RPMI7951 (cell line): ENCODE measurements around the gene STX1A. TPM values are rescaled to one million over a fixed set of nuclear protein-coding genes. Genes with fewer than 3 reads are reported as not detected.

Experiments used
- DNase-seq: peaks from one replicate; pipeline ENCODE4 v3.0.0-alpha.2; 2012; ENCODE audit warnings: low read depth
- total RNA-seq: library from RNA; depleted of rRNA; stranded (reverse); fragments of >200 nt; shearing (Covaris generic); gene quantifications from 2 replicates; pipeline ENCODE4 v1.2.3, GENCODE V29; 2014; rRNA removed

STX1A gene
- total RNA-seq, 1 experiment from 2014 or later = 36.4 TPM

GRCh38 chr7:73649576-73649975 is 69.9 kb downstream of the STX1A start:
- no peak for DNase-seq

Other genes with a start within 250 kb of the STX1A start
- 54.2 and 60.4 TPM in 2 replicates for gene BAZ1B, start 197.4 kb downstream of the STX1A start, total RNA-seq
- 32.8 and 33.1 TPM in 2 replicates for gene BCL7B, start 162.0 kb downstream of the STX1A start, total RNA-seq
- gene TBL2, start 141.1 kb downstream of the STX1A start, total RNA-seq = 78.9 and 88.3 TPM in 2 replicates
- gene MLXIPL, start 95.1 kb downstream of the STX1A start, total RNA-seq = not detected in 2 replicates
- gene VPS37D, start 51.8 kb downstream of the STX1A start, total RNA-seq = 2.0 and 2.1 TPM in 2 replicates
- 2.3 and 2.5 TPM in 2 replicates for gene DNAJC30, start 36.2 kb downstream of the STX1A start, total RNA-seq
- 54.5 and 55.3 TPM in 2 replicates for gene BUD23, start 36.1 kb downstream of the STX1A start, total RNA-seq
- gene ABHD11, start 19.1 kb upstream of the STX1A start, total RNA-seq = 19.8 and 20.7 TPM in 2 replicates
- gene CLDN3, start 50.6 kb upstream of the STX1A start, total RNA-seq = not detected in 2 replicates
- gene CLDN4, start 111.3 kb upstream of the STX1A start, total RNA-seq = 0.49 and 1.2 TPM in 2 replicates
- 0.12 and 0.29 TPM in 2 replicates for gene METTL27, start 122.8 kb upstream of the STX1A start, total RNA-seq
- not detected in 2 replicates for gene TMEM270, start 141.5 kb upstream of the STX1A start, total RNA-seq